ENCODE data around the gene UQCC2.

The UQCC2 gene

GRCh38 chr6:33707771-33708170 lies 3.7 kb downstream of the UQCC2 start:
- TF ChIP-seq, protein P1, sequence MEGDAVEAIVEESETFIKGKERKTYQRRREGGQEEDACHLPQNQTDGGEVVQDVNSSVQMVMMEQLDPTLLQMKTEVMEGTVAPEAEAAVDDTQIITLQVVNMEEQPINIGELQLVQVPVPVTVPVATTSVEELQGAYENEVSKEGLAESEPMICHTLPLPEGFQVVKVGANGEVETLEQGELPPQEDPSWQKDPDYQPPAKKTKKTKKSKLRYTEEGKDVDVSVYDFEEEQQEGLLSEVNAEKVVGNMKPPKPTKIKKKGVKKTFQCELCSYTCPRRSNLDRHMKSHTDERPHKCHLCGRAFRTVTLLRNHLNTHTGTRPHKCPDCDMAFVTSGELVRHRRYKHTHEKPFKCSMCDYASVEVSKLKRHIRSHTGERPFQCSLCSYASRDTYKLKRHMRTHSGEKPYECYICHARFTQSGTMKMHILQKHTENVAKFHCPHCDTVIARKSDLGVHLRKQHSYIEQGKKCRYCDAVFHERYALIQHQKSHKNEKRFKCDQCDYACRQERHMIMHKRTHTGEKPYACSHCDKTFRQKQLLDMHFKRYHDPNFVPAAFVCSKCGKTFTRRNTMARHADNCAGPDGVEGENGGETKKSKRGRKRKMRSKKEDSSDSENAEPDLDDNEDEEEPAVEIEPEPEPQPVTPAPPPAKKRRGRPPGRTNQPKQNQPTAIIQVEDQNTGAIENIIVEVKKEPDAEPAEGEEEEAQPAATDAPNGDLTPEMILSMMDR (conservative IDR thresholded peaks at IDR 0.05; ENCODE audit: low read depth, low read length), result no peak
- no peak overlapping the region for H3K4me3 ChIP-seq (ENCODE audit: low read length)
- DNase-seq (ENCODE audit: low read depth), result no peak

GRCh38 chr6:33705955-33706725 lies 5.4 kb downstream of the UQCC2 start:
- H3K4me3 ChIP-seq (ENCODE audit: low read length), result no peak overlapping the region
- TF ChIP-seq, protein P1 (conservative IDR thresholded peaks at IDR 0.05; ENCODE audit: low read depth, low read length), result no peak
- no peak for DNase-seq (ENCODE audit: low read depth)

GRCh38 chr6:33705268-33705885 lies 6.1 kb downstream of the UQCC2 start:
- DNase-seq (ENCODE audit: low read depth), result no peak
- TF ChIP-seq, protein P1 (conservative IDR thresholded peaks at IDR 0.05; ENCODE audit: low read depth, low read length), result no peak
- no peak overlapping the region for H3K4me3 ChIP-seq (ENCODE audit: low read length)

DNA sequence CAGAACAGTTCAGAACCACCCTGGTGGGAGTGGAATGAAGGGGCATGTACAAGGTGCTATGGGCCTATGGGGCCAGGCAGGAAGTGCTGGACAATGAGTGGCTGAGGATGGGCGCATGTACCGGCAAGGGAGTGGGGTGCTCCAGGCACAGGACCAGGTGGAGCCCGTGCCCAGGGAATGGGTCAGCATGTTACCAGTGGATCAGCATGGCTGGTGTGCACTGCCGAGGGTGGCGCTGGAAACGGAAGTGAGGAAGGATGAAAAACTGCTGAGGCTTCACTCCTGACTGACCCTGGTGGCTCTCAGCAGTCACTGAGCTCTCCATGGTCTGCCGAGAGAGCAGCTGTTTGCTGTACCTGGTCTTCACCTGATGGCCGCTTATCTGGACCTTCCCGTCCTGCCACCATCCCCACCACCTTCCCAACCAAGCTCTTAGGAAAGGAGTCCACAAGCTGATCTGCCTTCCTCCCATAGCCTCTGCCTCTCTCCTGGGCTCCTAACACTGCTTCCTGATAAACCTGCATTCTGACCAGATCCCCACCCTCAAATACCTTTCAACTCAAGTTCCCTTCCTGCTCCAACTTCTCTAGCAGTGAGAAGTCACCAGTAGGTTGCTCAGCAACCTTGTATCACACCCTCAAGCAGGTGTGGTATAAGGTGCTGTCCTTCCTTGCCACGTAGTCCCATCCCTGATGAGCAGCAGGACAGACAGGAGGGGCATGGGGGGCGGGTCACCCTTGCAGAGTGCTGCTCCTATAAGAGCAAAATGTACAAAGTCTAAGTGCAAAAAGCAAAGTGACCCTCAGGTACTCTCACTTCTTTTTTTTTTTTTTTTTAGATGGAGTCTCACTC lies 7.1 kb downstream of the UQCC2 start:
- H3K4me3 ChIP-seq (ENCODE audit: low read length), result no peak overlapping the region
- TF ChIP-seq, protein P1 (conservative IDR thresholded peaks at IDR 0.05; ENCODE audit: low read depth, low read length), result no peak
- DNase-seq (ENCODE audit: low read depth), result no peak

GRCh38 chr6:33702345-33702977 lies 9.0 kb downstream of the UQCC2 start:
- TF ChIP-seq, protein P1 (conservative IDR thresholded peaks at IDR 0.05; ENCODE audit: low read depth, low read length), result peak; percentile 73
- no peak overlapping the region for H3K4me3 ChIP-seq (ENCODE audit: low read length)
- DNase-seq (ENCODE audit: low read depth), result no peak

DNA sequence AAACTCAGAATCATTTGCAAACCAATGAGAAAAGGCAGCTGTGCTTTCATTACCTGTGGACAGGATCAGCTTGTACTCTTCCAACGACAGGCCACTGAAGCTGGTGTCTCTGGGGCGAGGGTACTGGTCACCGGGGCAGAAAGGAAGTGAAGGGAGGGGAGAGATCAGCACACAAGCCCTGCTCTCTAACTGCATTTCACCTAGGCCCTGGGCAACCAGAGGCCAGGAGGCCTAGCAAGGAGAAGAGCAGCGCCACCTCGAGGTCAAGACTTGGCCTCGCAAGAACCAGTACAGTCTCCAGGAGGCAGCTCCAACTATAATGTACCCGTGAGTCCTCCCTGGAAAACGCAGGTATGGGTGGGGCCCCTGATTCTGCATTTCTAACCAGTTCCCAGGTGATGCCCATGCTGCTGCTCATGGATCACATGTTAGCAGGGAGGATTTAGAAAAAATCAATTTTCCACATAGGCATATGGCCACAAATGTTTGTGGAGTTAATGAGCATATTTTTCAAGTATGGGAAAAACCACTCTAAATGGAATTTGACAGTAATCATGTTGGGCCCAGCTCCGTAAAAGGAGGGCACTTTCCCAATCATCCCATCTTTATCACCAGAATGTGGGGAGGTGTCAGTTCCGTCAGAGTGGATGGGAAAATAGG lies 11.0 kb downstream of the UQCC2 start:
- H3K4me3 ChIP-seq (ENCODE audit: low read length), result no peak overlapping the region
- TF ChIP-seq, protein P1 (conservative IDR thresholded peaks at IDR 0.05; ENCODE audit: low read depth, low read length), result peak; percentile 91
- no peak for DNase-seq (ENCODE audit: low read depth)

Data from retinal pigment epithelial cell (primary cell).